Measurements from ENCODE around the gene ARHGAP19. TPM values are rescaled to one million over a fixed set of nuclear protein-coding genes. Genes with fewer than 3 reads are reported as not detected.
A peak's percentile ranks its signal among the peaks of the same experiment; 100 is the strongest.

ARHGAP19 gene
- polyA plus RNA-seq, 1 donor from 2014 or later: 5.2 TPM

DNA sequence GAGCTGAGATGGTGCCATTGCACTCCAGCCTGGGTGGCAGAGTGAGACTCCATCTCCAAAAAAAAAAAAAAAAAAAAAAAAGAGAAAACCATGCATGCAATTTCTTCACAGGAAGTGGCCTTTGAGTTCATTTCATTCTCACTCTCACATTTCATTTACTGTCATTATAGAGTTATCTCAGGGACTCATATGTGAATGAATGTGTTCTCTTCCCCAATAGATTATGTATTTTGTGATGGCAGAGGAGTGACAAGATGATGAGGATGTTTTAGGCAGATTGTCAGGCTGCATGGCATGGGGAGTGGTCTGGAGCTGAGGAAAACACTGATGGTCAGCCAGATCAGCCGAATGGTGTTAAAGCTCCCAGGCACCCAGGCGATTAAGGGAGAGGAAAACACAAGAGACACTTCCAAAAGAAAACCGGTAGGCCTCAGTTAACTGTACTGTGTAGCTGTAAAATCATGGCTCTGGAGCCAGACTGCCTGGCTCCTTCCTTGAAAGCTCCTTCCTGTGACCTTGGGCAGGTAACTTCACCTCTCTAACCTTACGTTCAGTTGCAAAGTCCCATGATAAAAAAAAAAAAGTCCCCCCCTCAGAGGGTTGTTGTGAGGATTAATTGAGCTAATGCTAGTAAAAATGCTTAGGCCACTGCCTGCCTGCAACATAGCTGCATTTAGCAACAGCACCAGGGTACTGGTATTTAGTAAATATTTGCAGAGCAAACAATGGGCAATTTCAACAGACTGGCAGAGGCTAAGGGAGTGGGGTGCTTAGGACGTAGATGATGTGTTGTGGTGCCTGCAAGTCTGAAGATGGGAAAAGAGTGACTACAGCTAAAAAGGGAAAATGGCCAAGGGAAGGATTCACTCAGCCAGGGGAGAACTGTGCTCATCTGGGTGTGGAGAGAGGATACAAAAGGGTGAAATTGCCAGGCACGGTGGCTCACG, 35.2 kb upstream of the ARHGAP19 start:
- TF ChIP-seq TAF1 (IDR thresholded peaks at IDR 0.05; ENCODE audit: low read depth): no peak
- Histone ChIP-seq H3K4me3 (ENCODE audit: low read length) (no peak overlapping the region), H4K20me1 (ENCODE audit: insufficient read depth) (no peaks in the 10 kb centered on the region), H3K27ac (ENCODE audit: low read length) (no peak overlapping the region), H3K27me3 (ENCODE audit: insufficient read depth, low read depth, low read length) (peaks cover 15% of the 10 kb centered on the region), H3K79me2 (replicated peaks; ENCODE audit: insufficient read depth, low read length) (peaks cover 16% of the 10 kb centered on the region), H3K4me2 (ENCODE audit: low read length) (no peak overlapping the region), H3K36me3 (ENCODE audit: insufficient read depth, low read length) (no peaks in the 10 kb centered on the region), H3F3A (ENCODE audit: insufficient read depth, low read length, poor library complexity, severe bottlenecking) (peaks cover 8% of the 10 kb centered on the region), H2AFZ (ENCODE audit: low read depth, low read length) (no peak overlapping the region), H3K9me3 (ENCODE audit: low read length) (no peaks in the 10 kb centered on the region), H3K9ac (ENCODE audit: low read length) (no peak overlapping the region), H3K9me2 (ENCODE audit: insufficient read depth, low read length) (no peaks in the 10 kb centered on the region)

DNA sequence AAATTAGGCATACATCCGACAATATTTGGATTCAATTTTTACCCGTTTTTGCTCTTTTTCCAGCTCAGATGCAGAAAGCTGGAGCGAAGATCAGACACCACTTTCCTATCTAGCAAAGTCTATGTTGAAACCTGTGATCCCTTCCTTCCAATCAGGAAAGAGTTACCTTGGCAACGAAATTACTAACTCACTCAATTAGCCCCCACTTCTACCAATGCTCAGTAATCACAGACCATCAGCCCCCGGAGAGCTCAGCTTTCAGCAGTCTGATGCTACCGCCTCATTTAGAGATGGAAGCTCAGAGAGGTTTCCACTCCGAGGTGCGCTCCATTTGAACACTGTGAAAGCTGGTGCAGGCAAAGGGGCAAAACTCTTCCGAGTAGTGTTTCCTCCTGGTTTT, 33.3 kb upstream of the ARHGAP19 start:
- peaks cover 8% of the 10 kb centered on the region for H3F3A ChIP-seq (ENCODE audit: insufficient read depth, low read length, poor library complexity, severe bottlenecking)
- peak overlapping the region; percentile 67 for H3K9ac ChIP-seq (ENCODE audit: low read length)
- peaks cover 1% of the 10 kb centered on the region for H3K79me2 ChIP-seq (replicated peaks; ENCODE audit: insufficient read depth, low read length)
- H3K9me2 ChIP-seq (ENCODE audit: insufficient read depth, low read length): no peaks in the 10 kb centered on the region
- peak overlapping the region; percentile 61 for H3K4me3 ChIP-seq (ENCODE audit: low read length)
- H2AFZ ChIP-seq (ENCODE audit: low read depth, low read length): no peak overlapping the region
- TF ChIP-seq, protein P1, sequence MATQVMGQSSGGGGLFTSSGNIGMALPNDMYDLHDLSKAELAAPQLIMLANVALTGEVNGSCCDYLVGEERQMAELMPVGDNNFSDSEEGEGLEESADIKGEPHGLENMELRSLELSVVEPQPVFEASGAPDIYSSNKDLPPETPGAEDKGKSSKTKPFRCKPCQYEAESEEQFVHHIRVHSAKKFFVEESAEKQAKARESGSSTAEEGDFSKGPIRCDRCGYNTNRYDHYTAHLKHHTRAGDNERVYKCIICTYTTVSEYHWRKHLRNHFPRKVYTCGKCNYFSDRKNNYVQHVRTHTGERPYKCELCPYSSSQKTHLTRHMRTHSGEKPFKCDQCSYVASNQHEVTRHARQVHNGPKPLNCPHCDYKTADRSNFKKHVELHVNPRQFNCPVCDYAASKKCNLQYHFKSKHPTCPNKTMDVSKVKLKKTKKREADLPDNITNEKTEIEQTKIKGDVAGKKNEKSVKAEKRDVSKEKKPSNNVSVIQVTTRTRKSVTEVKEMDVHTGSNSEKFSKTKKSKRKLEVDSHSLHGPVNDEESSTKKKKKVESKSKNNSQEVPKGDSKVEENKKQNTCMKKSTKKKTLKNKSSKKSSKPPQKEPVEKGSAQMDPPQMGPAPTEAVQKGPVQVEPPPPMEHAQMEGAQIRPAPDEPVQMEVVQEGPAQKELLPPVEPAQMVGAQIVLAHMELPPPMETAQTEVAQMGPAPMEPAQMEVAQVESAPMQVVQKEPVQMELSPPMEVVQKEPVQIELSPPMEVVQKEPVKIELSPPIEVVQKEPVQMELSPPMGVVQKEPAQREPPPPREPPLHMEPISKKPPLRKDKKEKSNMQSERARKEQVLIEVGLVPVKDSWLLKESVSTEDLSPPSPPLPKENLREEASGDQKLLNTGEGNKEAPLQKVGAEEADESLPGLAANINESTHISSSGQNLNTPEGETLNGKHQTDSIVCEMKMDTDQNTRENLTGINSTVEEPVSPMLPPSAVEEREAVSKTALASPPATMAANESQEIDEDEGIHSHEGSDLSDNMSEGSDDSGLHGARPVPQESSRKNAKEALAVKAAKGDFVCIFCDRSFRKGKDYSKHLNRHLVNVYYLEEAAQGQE (IDR thresholded peaks at IDR 0.05; ENCODE audit: borderline replicate concordance): peak; percentile 65
- peak; percentile 40 for TF ChIP-seq RAD21 (conservative IDR thresholded peaks at IDR 0.05)
- TF ChIP-seq EZH2 (IDR thresholded peaks at IDR 0.05; ENCODE audit: borderline replicate concordance, insufficient read depth, low read length, poor library complexity, severe bottlenecking): no peak
- TF ChIP-seq, protein P2, sequence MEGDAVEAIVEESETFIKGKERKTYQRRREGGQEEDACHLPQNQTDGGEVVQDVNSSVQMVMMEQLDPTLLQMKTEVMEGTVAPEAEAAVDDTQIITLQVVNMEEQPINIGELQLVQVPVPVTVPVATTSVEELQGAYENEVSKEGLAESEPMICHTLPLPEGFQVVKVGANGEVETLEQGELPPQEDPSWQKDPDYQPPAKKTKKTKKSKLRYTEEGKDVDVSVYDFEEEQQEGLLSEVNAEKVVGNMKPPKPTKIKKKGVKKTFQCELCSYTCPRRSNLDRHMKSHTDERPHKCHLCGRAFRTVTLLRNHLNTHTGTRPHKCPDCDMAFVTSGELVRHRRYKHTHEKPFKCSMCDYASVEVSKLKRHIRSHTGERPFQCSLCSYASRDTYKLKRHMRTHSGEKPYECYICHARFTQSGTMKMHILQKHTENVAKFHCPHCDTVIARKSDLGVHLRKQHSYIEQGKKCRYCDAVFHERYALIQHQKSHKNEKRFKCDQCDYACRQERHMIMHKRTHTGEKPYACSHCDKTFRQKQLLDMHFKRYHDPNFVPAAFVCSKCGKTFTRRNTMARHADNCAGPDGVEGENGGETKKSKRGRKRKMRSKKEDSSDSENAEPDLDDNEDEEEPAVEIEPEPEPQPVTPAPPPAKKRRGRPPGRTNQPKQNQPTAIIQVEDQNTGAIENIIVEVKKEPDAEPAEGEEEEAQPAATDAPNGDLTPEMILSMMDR (IDR thresholded peaks at IDR 0.05; ENCODE audit: poor library complexity, severe bottlenecking): peak; percentile 8
- TF ChIP-seq SMC3 (conservative IDR thresholded peaks at IDR 0.05; ENCODE audit: poor library complexity): peak; percentile 24
- TF ChIP-seq EP300 (conservative IDR thresholded peaks at IDR 0.05; ENCODE audit: poor library complexity, severe bottlenecking): peak; percentile 66
- TF ChIP-seq TAF1 (IDR thresholded peaks at IDR 0.05; ENCODE audit: low read depth): peak; percentile 50
- peak; percentile 36 for TF ChIP-seq MXI1 (conservative IDR thresholded peaks at IDR 0.05; ENCODE audit: poor library complexity, severe bottlenecking)
- peak; percentile 85 for TF ChIP-seq POLR2AphosphoS5 (IDR thresholded peaks at IDR 0.05)
- no peaks in the 10 kb centered on the region for H3K27me3 ChIP-seq (ENCODE audit: insufficient read depth, low read depth, low read length)
- peak overlapping the region; percentile 90 for H3K4me2 ChIP-seq (ENCODE audit: low read length)
- H3K27ac ChIP-seq (ENCODE audit: low read length): peak overlapping the region; percentile 95
- H3K36me3 ChIP-seq (ENCODE audit: insufficient read depth, low read length): no peaks in the 10 kb centered on the region
- H4K20me1 ChIP-seq (ENCODE audit: insufficient read depth): no peaks in the 10 kb centered on the region
- H3K9me3 ChIP-seq (ENCODE audit: low read length): no peaks in the 10 kb centered on the region

Measured in neural cell (in vitro differentiated cells).